Measurements from ENCODE around the gene ELF4. TPM values are rescaled to one million over a fixed set of nuclear protein-coding genes. Genes with fewer than 3 reads are reported as not detected.

The ELF4 gene
- total RNA-seq, 1 experiment from 2014 or later = 19.2 TPM

GRCh38 chrX:130027569-130027968, 82.7 kb downstream of the ELF4 start:
- Histone ChIP-seq H3K4me3 (replicated peaks in 1 of 2; ENCODE audit: low read depth in 1 of 2, low read length in 2 of 2) (no peak overlapping the region), H3K9ac (ENCODE audit: low read length) (no peak overlapping the region), H3K4me1 (ENCODE audit: control insufficient read depth in 1 of 2, insufficient read depth in 2 of 2, low read length in 2 of 2) (no peaks in the 10 kb centered on the region), H3K36me3 (ENCODE audit: control insufficient read depth in 1 of 2, insufficient read depth in 2 of 2, low read length in 2 of 2) (peaks cover 7 to 24% of the 10 kb centered on the region in 2 experiments; a peak in 3 of 4 replicates), H2AFZ (ENCODE audit: low read depth, low read length, poor library complexity, severe bottlenecking) (no peak overlapping the region), H4K20me1 (ENCODE audit: insufficient read depth) (no peaks in the 10 kb centered on the region), H3K9me2 (ENCODE audit: insufficient read depth) (no peaks in the 10 kb centered on the region), H3K9me3 (ENCODE audit: control insufficient read depth in 1 of 2, insufficient read depth in 1 of 2, low read depth in 1 of 2, low read length in 2 of 2) (no peaks in the 10 kb centered on the region), H3K27me3 (ENCODE audit: insufficient read depth, low read length) (no peaks in the 10 kb centered on the region), H3K4me2 (ENCODE audit: low read length) (no peak overlapping the region), H3K79me2 (ENCODE audit: insufficient read depth, low read length) (no peaks in the 10 kb centered on the region), H3K27ac (ENCODE audit: low read depth, low read length) (no peak overlapping the region)
- POLR2A ChIA-PET = no interaction called here
- RAD21 ChIA-PET (ENCODE audit: low non-redundant PET in 1 of 2, low total read pairs in 2 of 2, uncharacterized antibody in 2 of 2, unreplicated experiment in 2 of 2) = no interaction called here
- TF ChIP-seq EZH2phosphoT487 (IDR thresholded peaks at IDR 0.05; ENCODE audit: borderline replicate concordance) (no peak), SP1 (IDR thresholded peaks at IDR 0.05; ENCODE audit: low read depth) (no peak), ZFX (IDR thresholded peaks at IDR 0.05) (no peak), RAD21 (IDR thresholded peaks at IDR 0.05; ENCODE audit: low read depth) (no peak), JUND (IDR thresholded peaks at IDR 0.05) (no peak), TCF7L2 (IDR thresholded peaks at IDR 0.05; ENCODE audit: borderline replicate concordance, extremely low read depth, insufficient read depth, insufficient read length) (no peak), POLR2A (IDR thresholded peaks at IDR 0.05; ENCODE audit: borderline replicate concordance, extremely low read depth, insufficient read depth, insufficient read length) (no peak), EZH2 (IDR thresholded peaks at IDR 0.05) (no peak), CEBPB (IDR thresholded peaks at IDR 0.05; ENCODE audit: low read depth) (no peak), YY1 (IDR thresholded peaks at IDR 0.05; ENCODE audit: extremely low read depth, insufficient replicate concordance, low read depth, low read length) (no peak), ELF1 (IDR thresholded peaks at IDR 0.05; ENCODE audit: borderline replicate concordance, low read depth) (no peak), REST (IDR thresholded peaks at IDR 0.05; ENCODE audit: low read depth) (no peak), MAX (IDR thresholded peaks at IDR 0.05) (no peak), ZNF274 (IDR thresholded peaks at IDR 0.05; ENCODE audit: low read depth, low read length) (no peak), SRF (IDR thresholded peaks at IDR 0.05; ENCODE audit: low read depth) (no peak), EGR1 (IDR thresholded peaks at IDR 0.05; ENCODE audit: low read depth) (no peak)
- TF ChIP-seq, protein P1, sequence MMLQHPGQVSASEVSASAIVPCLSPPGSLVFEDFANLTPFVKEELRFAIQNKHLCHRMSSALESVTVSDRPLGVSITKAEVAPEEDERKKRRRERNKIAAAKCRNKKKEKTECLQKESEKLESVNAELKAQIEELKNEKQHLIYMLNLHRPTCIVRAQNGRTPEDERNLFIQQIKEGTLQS (IDR thresholded peaks at IDR 0.05) = no peak
- TF ChIP-seq, protein P2, sequence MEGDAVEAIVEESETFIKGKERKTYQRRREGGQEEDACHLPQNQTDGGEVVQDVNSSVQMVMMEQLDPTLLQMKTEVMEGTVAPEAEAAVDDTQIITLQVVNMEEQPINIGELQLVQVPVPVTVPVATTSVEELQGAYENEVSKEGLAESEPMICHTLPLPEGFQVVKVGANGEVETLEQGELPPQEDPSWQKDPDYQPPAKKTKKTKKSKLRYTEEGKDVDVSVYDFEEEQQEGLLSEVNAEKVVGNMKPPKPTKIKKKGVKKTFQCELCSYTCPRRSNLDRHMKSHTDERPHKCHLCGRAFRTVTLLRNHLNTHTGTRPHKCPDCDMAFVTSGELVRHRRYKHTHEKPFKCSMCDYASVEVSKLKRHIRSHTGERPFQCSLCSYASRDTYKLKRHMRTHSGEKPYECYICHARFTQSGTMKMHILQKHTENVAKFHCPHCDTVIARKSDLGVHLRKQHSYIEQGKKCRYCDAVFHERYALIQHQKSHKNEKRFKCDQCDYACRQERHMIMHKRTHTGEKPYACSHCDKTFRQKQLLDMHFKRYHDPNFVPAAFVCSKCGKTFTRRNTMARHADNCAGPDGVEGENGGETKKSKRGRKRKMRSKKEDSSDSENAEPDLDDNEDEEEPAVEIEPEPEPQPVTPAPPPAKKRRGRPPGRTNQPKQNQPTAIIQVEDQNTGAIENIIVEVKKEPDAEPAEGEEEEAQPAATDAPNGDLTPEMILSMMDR (IDR thresholded peaks at IDR 0.05 in 2 of 3, conservative IDR thresholded peaks at IDR 0.05 in 1 of 3; ENCODE audit: borderline replicate concordance in 1 of 3, insufficient read depth in 1 of 3, low read depth in 2 of 3, low read length in 2 of 3) = no peak
- ATAC-seq (no peak), DNase-seq (ENCODE audit: low read depth, low spot score) (no peak)
- CTCF ChIA-PET = interaction anchor here (1.5 to 2.7 kb wide), 3 partner anchors 8 to 102 kb away, joined by 4 to 16 read pairs (median 5); no protein-coding TSS in a partner anchor
- intact Hi-C loops (cut with micrococcal nuclease) = no loop called here
- BruUV-seq (replicated peaks) = no TSS peak
